ENCODE results near the gene SMIM29.

DNA sequence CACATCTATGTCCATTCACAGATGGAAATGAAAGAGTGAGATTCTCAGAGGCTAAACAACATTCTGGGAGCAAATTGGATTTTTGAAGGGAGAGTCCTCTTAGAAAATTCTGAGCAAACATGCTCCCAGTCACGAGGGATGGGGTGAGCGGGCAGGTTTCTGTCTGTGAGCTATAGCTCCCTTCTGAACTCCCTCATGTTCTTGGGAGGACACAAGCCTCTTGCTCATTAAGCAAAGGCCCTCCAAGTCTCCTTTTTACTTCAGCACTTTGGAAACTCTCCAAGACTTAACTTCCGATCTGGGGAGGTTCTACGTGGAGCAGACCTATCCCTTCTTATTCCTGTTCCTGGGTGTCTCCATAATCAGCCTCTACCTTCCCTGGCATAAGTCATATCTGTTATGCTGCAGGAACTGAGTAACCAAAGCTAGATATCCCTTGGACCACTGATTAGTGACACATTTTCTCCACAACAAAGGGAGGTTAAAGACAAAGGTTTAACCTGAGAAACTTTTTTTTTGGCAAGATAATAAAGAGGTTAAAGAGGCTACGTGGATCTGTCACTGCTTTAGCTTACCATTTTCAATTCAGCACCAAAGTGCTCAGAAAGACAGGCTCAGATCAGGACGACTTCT is 33.0 kb upstream of the SMIM29 start:
- TF ChIP-seq, protein P1, sequence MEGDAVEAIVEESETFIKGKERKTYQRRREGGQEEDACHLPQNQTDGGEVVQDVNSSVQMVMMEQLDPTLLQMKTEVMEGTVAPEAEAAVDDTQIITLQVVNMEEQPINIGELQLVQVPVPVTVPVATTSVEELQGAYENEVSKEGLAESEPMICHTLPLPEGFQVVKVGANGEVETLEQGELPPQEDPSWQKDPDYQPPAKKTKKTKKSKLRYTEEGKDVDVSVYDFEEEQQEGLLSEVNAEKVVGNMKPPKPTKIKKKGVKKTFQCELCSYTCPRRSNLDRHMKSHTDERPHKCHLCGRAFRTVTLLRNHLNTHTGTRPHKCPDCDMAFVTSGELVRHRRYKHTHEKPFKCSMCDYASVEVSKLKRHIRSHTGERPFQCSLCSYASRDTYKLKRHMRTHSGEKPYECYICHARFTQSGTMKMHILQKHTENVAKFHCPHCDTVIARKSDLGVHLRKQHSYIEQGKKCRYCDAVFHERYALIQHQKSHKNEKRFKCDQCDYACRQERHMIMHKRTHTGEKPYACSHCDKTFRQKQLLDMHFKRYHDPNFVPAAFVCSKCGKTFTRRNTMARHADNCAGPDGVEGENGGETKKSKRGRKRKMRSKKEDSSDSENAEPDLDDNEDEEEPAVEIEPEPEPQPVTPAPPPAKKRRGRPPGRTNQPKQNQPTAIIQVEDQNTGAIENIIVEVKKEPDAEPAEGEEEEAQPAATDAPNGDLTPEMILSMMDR (IDR thresholded peaks at IDR 0.05; ENCODE audit: insufficient read depth, low read depth, low read length) = no peak
- no peak for TF ChIP-seq EZH2 (IDR thresholded peaks at IDR 0.05; ENCODE audit: insufficient read depth, low read length)
